Activated gamma-delta T cell treated with anti-CD3 and anti-CD28 coated beads, Interleukin-2, amount 50 U/mL, for 16 hours (primary cell): ENCODE data around the gene COG2.
"Not testable (repeated sequence)": the region's sequence is repeated elsewhere in the genome, so short reads cannot be mapped to it uniquely, and the experiment has no call there.

ENCODE experiments used
- DNase-seq: peaks from one replicate; pipeline ENCODE4 v3.0.0-alpha.2; 2020; ENCODE audit warnings: low read depth

Gene COG2

DNA sequence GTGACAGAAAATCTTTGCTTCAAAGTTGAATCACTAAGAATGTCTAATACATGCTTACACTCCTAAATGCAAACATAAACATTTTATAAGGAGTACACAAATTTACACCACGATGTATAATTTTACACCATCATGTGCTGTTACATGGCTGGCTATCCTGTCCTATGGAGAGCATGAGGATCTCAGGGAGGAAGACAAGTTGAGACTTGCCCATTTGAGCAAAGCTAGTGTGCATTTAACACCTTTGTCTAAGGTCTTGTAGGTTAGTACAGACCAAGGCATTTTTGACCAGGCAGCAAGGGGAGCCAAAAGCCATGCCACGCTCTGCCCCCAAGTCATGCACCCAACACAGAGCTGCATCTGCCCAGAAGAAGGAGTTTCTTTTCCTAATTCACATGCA is 14.5 kb upstream of the COG2 start:
- DNase-seq = no peak

DNA sequence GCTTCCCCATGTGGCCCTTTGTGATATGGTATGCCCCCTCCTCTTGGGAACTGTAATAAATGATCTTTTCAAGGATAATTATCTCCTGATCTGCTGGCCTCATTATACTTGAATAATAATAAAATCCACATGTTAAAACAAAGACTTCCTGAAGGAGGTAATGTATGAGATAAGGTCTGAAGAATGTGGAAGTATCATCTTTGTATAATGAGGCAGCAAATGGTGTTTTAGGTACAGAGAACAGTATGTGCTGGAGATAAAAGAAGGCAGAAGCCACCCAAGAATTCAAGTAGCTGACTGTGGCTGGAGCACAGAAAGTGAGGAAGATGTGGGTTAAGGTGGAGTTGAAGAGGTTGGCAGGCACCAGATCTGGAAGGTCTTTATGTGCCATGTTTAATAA is 12.8 kb upstream of the COG2 start:
- DNase-seq = no peak

DNA sequence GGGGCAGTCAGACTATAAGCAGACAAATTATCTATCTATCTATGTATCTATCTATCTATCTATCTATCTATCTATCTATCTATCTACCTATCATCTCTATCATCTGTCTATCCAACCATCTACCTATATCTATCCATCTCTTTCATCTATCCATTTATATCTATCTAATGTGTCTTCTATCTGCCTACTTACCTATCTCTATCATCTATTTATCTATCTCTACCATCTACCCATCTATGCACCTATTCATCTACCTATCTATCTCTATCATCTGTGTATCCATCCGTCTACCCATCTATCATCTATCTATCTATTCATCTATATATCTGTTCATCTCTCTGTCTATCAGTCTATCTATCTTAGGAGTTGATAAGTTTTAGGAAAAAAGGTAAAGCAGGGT is 10.8 kb upstream of the COG2 start:
- no peak for DNase-seq

DNA sequence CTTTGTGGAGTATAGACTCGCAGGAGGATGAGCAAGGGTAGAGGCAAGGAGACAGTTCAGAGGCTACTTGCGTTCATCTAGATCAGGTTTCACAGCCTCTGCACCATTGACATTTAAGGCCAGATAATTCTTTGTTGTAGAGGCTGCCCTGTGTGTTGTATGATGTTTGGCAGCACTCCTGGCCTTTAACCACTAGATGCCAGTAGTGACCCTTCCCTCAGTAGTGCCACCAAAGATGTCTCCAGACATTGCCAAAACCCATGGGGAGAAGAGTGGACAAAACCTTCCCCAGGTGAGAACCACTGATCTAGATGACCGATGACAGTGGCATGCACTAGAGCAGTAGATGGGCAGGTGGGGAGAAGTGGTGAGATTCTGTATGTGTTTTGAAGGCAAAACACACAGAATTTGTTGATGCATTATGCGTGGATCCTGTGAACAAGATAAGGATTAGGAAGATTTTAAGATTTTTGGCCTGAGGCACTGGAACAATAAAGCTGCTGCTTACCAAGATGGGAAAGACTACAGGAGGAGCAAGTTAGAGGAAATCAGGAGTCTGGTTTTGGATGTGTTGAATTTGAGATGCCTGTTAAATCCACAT is 9.9 kb upstream of the COG2 start:
- no peak for DNase-seq

DNA sequence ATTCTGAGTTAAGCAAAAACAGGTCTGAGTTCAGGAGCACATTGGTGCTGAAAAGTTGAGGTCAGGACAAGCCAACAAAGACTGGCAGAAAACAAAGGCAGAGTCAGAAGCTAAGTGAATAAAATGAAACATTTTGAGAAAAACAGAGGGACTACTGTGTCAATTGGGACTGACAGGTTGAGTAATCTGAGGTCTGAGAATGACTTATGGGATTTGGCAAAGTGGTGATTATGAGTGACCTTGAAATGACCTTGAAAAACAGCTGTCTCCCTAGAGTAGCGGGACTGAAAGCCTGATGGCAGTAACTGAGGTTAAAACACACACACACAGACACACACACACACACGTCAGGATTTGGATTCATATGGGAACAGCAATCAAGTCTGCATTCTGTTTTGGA is 8.8 kb upstream of the COG2 start:
- no peak for DNase-seq

DNA sequence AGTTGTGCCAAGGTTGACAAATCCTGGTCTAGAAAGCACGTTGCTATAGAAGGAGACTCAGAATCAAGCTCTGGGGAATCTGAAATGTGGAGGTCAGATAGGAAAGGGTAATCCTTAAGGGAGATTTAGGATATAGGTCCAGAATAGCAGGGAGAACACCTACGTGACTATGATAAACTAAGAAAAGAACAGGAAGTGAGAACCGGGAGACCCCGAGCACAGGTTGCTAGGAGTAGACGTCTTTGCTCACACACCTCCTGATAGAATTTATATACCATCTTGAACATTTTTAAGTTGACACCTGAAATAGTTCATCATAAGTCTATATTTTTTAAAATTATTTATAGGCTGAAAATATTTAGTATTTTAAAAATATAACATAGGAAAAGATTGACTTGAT is 7.9 kb upstream of the COG2 start:
- no peak for DNase-seq

DNA sequence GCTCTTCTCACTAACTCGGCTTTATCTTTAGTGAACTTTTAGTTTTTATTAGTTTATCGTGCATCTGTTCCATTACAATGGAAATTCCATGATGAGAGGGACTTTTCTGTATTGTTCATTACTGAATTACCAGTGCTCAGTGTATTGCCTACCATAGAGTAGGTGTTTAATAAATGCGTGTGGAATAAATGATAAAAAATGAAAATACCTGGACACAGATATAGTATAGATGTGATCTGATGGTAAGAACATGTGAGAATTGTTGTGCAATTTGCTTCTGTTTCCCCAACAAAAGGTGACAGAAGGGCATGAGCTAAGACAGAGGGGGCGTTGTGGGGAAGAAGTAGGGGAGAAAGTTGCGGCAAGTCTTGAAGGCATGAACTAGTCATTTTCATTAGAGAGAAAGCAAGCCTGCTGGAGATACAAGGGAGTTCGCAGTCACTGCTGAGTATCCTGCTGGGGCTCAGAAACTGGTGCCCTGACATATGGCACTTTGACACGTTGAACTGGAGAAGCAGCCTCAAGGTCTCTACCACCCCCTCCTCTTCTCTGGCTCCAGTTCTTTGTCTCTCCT is 5.6 kb upstream of the COG2 start:
- DNase-seq = no peak

DNA sequence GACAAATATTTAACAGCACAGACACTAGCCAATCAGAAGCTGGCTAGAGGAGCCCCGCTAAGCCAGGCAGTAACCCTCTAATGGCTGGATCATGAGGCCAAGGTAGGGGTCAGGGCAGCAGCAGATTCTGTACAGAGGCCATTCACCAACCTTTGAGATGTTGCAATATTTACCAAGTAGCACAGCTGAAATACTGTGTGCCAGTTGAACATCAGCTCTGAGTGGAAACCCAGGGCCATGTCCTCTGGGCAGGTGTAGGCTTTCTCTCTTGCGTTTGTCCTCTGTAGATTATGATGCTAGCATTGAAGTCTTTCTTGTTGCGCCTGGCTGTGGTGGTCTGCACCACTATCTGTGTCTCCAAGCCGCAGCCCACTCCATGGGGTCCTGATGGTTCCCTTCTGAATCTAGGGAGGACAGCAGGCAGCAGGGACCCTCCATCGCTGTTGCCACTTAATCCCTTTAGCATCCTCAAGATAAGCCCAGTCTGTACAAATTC is 2.5 kb upstream of the COG2 start:
- DNase-seq = no peak

DNA sequence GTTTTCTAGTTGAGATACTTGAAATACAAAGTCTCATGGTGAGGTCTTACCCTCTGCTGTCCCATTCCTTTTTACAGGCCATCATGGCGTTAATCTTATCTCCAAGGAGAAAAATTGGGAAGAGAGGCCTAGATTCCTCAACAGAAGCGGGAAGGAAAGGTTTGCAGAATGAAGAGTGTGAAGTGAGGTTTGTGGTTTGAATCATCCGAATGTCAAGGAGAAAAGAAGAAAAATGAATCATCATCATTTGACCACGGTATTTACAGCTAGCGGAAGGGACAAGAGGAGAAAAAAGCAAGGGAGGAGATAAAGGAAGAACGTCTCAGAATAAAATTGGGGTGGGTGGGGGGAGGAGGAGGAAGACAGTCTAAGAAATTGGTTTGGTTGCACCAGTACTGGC is 935 bp upstream of the COG2 start:
- DNase-seq = no peak

DNA sequence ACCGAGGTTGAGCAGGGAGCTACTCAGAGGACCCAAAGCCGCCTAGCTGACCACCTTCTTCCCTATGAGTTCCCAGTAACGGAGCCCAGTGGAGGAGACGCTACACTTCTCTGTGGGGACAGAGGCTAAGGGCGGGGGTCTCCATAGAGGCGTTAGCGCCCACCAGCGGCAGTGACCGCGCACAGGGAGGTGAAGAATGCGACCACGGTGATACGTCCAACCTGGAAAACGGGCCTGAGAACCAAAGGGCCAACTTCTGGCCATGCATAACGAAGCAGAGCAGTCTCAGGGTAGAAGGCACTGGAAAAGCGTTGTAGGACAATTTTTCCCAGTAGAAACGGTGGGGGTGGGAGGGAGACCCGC is 400 bp upstream of the COG2 start:
- DNase-seq = no peak

DNA sequence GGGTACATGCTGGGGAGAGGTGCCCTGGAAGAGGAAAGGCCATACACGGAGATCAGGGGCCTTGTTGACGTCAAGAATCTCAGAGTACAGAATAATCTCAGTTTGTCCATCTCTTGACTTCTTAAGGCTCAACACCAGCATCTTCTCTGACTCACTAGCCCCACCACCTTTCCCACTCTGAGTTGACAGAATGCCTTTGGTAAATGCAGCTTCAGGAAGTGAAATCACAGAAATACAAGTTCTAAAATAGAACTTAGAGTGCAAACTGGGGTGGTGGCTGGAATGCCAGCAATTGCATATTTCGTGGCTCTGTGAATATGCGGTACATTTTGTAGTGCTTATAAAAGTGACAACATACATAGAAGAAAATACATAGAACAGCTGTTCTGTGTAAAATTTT is 1.6 kb downstream of the COG2 start:
- DNase-seq = no peak

DNA sequence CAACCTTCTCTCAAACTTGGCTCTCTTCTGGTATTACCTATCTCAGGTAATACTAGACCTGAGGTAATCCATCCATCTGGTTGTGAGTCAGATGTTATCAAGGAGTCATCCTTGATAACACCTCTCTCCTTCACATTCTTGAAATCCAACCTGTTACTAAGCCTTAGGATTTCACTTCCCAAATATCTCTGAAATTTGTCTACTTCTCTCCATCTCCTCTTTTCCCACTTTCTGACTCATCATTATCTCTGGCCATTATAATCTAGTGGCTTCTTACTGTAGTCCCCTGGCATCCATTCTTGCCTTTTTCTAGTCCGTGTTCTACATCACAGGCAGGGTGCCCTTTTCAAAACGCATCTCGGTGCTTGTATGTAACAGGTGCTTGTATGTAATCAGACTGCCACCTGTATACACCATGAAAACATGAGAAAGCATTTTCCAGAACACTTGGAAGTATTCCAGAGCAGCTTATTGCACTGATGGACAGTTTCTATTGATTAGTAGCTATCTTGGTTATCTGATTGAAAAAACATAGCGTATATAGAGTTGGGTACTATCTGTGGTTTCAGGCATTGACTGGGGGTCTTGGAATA is 4.5 kb downstream of the COG2 start:
- no peak for DNase-seq

DNA sequence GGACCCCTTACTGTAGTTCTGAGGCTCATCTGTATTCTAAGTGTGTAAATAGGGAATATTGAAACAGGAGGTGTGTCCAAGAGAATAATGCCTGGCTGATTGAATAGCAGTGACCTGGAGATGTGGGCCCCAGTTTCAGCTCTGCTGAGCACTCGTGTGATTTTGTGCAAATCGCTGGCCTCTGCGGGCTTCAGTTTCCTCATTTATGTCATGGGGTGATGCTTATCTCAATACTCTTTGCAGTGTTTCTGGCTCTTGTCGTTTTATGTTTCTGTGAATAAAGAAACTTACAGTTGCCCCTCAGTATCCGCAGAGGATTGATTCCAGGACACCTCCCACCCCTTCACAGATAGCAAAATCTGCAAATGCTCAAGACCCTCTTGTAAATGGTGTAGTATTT is 5.0 kb downstream of the COG2 start:
- no peak for DNase-seq

DNA sequence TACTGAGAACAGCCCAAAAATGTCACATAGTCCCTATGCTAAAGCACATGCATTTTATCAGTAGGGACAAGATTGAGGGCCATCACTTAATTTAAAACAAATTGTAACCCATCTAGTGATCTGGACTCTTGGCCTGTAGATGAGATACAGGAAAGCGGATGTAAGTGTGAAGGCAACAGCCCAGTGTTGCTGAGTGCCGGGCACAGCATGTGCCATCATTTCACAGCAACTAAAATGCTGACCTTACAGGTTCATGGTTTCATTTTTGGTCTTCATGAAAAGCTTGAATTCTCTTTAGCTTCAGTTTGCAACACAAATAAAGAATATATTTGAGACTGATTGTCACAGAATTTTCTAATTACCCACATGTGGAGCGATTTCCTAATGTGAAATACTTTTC is 5.8 kb downstream of the COG2 start:
- no peak for DNase-seq

DNA sequence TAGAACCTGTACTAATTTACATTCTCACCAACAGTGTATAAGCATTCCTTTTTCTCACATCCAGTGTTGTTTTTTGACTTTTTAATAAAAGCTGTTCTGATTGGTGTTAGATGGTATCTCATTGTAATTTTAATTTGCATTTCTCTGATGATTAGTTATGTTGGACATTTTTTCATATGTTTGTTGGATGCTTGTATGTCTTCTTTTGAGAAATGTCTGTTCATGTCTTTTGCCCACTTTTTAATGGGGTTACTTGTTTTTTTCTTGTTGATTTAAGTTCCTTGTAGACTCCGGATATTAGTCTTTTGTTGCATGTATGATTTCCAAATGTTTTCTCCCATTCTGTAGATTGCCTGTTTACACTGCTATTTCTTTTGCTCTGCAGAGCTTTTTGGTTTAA is 8.0 kb downstream of the COG2 start:
- DNase-seq = no peak

DNA sequence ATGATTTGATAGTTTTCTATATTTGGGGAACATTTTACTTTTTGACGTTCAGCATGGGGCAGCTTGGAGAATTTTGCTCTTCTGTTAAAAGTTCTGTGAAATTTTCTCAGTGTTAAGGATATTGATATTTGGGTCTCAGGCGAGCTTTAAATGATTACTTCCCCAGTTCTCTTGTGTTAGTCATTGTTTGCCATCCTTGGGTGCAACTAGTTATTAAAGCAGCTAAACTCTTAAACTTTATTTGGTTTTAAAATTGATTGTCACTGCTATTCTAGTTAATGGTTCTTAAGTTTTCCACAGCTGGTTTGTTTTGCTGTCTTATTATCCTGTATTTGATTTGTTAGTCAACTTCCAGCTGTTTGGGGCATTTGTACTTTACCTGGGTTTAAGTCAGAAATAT is 9.0 kb downstream of the COG2 start:
- no peak for DNase-seq

DNA sequence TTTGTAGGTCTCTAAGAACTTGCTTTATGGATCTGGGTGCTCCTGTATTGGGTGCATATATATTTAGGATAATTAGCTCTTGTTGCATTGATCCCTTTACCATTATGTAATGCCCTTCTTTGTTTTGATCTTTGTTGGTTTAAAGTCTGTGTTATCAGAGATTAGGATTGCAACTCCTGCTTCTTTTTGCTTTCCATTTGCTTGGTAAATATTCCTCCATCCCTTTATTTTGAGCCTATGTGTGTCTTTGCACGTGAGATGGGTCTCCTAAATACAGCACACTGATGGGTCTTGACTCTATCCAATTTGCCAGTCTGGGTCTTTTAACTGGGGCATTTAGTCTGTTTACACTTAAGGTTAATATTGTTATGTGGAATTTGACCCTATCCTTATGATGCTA is 14.4 kb downstream of the COG2 start:
- not testable (repeated sequence) for DNase-seq

DNA sequence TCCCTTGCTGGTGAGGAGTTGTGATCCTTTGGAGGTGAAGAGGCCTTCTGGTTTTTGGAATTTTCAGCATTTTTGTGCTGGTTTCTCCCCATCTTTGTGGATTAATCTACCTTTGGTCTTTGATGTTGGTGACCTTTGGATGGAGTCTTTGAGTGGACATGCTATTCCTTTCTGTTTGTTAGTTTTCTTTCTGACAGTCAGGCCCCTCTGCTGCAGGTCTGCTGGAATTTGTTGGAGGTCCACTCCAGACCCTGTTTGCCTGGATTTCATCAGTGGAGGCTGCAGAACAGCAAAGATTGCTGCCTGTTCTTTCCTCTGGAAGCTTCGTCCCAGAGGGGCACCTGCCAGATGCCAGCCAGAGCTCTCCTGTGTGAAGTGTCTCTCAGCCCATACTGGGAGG is 15.8 kb downstream of the COG2 start:
- DNase-seq = not testable (repeated sequence)

DNA sequence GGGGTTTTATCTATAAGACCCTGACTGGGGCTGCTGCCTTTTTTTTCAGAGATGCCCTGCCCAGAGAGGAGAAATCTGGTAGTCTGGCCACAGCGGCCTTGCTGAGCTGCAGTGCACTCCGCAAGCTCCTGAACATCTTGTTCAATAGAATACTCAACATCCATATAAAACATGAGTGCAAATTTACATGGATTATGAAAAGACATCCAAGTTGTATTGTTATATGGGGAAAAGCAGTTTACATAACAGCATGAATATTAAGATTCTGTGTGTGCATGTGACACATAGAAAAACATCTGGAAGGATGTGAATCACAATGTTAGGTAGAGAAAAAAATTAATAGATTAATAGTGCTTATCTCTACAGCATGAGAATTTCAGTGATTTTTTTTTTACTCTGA is 16.4 kb downstream of the COG2 start:
- no peak for DNase-seq

DNA sequence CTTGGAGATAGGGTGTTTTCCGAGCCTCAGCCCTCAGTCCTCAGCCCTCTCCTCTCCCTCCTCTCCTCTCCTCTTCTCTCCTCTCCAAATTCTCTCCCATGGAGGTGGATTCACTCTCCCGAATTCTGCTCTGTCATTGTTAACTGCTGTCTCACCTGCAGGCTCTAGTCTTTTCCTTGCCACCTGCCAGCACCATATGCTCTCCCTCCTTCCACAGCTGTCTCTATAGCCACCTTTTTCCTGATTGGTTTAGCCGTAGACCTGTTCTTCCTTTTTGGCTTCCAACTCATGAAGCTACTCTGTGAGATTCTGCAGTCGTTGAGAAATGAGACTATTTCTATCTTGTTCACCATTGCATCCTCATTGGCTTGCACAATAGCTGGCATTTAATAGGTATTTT is 19.7 kb downstream of the COG2 start:
- DNase-seq = no peak

DNA sequence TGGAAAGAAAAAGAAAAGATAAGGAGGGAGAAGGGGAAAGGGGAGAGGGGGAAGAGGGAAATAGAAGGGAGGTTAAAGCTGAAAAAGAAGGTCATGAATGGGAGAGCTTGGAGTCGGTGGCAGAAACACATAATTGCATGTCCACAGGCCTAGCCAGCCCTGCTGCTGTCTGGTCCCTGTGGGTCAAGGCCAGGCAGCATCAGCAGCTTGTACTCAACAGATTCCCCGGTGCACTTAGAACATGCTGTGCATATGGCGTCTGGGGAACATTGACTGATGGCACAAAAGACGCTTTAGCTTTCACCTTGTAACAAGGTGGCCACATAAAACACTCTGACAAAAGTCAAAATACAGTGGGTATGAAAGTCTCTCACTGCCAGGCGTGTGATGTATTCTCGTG is 25.9 kb downstream of the COG2 start:
- no peak for DNase-seq

DNA sequence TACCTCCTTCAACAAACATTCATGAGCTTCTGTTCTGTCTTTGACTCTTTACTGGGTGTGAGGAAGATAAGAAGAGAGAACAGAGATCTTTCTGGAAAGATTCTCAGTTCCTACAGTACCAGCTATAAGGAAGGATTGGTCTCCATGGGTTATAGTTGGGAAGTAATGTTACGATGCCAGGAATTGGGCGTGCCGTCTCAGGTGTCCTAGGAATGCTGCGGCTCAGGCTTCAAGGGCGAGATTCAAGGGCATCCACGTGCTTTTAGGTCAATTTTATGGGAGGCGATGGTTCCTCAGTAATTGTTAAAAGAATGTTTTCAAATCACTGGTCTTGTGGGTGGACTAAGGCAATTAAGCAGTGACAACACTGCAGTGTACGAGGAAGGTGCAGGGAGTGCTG is 27.3 kb downstream of the COG2 start:
- DNase-seq = no peak

DNA sequence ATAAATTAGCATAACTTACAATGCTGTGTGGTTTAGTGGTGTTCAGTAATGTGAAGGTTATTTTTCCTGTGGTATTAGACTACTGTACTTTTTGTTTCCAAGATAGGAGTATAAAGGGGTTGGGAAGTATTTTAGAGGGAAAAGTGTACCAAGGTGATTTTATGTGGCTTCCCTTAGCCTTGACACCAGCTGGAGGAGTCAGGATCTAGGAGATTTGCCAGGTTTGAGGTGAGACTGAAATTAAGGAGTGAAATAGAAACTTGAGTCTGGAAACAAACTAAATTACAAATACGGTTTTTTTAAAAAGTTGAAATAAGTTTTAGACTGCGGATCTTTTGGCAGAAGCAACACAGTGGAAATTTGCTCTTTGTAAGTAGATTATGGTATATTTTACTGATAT is 32.3 kb downstream of the COG2 start:
- DNase-seq = no peak

DNA sequence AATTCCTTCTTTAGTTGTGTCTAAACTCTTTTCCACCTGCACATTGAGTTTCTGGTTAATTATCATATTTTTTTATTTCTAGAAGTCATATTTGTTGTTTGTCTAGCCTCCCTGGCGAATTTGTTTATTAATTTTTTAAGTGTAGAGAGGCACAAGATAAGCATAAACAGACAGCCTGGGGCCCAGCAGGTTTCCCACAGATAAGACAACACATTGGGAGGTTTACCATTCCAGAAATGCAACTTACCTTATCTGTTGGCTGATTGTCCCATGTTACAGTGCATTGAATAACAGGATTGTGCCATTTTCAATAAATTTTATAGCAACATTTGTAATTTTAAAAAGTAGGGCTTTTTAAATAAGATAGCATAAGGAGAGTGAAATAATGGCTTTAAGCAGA is 34.9 kb downstream of the COG2 start:
- no peak for DNase-seq
